ENCODE measurements around the gene ATP10B. TPM values are rescaled to one million over a fixed set of nuclear protein-coding genes. Genes with fewer than 3 reads are reported as not detected.
"Not testable (repeated sequence)": the region's sequence is repeated elsewhere in the genome, so short reads cannot be mapped to it uniquely, and the experiment has no call there.

The ATP10B gene
- total RNA-seq, result 1 to 10 TPM in 3 of 4 donors, under 1 TPM in 1; 0.12 to 1.4 (median 1.2) TPM

- TF ChIP-seq POLR2A (IDR thresholded peaks at IDR 0.05) (no peak), POLR2AphosphoS5 (IDR thresholded peaks at IDR 0.05) (no peak), CTCF (IDR thresholded peaks at IDR 0.05) (no peak), EP300 (IDR thresholded peaks at IDR 0.05) (no peak)
- H3K4me3 ChIP-seq, result no peak within 1 kb of the TSS
- H3K9me3 ChIP-seq, result no peaks in the 10 kb centered on the region
- H3K36me3 ChIP-seq, result no peaks in the 10 kb centered on the region
- no peak for ATAC-seq
- H3K4me1 ChIP-seq, result no peaks in the 10 kb centered on the region
- no peak within 1 kb of the TSS for H3K27ac ChIP-seq
- 74 to 78% methylated on average over 4 of the region's 4 CpGs for whole genome bisulfite sequencing, 2 donors (ENCODE audit: low coverage in 1 of 2)
- no peaks in the 10 kb centered on the region for H3K27me3 ChIP-seq
These were observed at the start of gene ATP10B for GRCh38 chr5:160852049-160852448. Gene ATP10B, minus strand, starts transcription at chr5:160852211. Its CDS starts 164,137 bp downstream, at chr5:160688074.

GRCh38 chr5:160901656-160902055, 49.6 kb upstream of the ATP10B start:
- no peak overlapping the region for H3K27ac ChIP-seq
- WGBS, 2 donors (ENCODE audit: low coverage in 1 of 2), result 73 to 75% methylated on average over 1 of the region's 1 CpG
- ATAC-seq, result no peak
- H3K4me1 ChIP-seq, result no peaks in the 10 kb centered on the region
- H3K36me3 ChIP-seq, result no peaks in the 10 kb centered on the region
- no peaks in the 10 kb centered on the region for H3K27me3 ChIP-seq
- TF ChIP-seq POLR2AphosphoS5 (IDR thresholded peaks at IDR 0.05) (no peak), POLR2A (IDR thresholded peaks at IDR 0.05) (no peak)
- no peak overlapping the region for H3K4me3 ChIP-seq
- H3K9me3 ChIP-seq, result no peaks in the 10 kb centered on the region

- H3K9me3 ChIP-seq, result peaks cover 0 to 1% (median 0%) of the 10 kb centered on the region in 3 donors
- ATAC-seq, result no peak
- H3K4me3 ChIP-seq, result no peak overlapping the region
- H3K36me3 ChIP-seq, result no peaks in the 10 kb centered on the region
- no peak overlapping the region for H3K27ac ChIP-seq
- no peaks in the 10 kb centered on the region for H3K27me3 ChIP-seq
- 59% methylated on average over 4 of the region's 4 CpGs; no CpG with 5 or more reads in 1 of the 2 donors for WGBS, 2 donors (ENCODE audit: low coverage in 1 of 2)
- no peaks in the 10 kb centered on the region for H3K4me1 ChIP-seq
- TF ChIP-seq POLR2AphosphoS5 (IDR thresholded peaks at IDR 0.05), result no peak
- TF ChIP-seq EP300 (IDR thresholded peaks at IDR 0.05), result no peak
- no peak for TF ChIP-seq POLR2A (IDR thresholded peaks at IDR 0.05)
- no peak for TF ChIP-seq CTCF (IDR thresholded peaks at IDR 0.05)
These were observed 47.7 kb upstream of the ATP10B start for GRCh38 chr5:160899735-160900134.

- WGBS, 2 donors (ENCODE audit: low coverage in 1 of 2), result 80 to 83% methylated on average over 1 of the region's 6 CpGs
- peaks cover 0 to 13% (median 0%) of the 10 kb centered on the region in 3 donors for H3K9me3 ChIP-seq
- H3K4me1 ChIP-seq, result not testable (repeated sequence)
These were observed 41.4 kb upstream of the ATP10B start for GRCh38 chr5:160893180-160893964.

GRCh38 chr5:160887780-160888179, 35.8 kb upstream of the ATP10B start:
- H3K4me3 ChIP-seq, result no peak overlapping the region
- no peaks in the 10 kb centered on the region for H3K9me3 ChIP-seq
- no peaks in the 10 kb centered on the region for H3K27me3 ChIP-seq
- H3K4me1 ChIP-seq, result no peaks in the 10 kb centered on the region
- no peak for ATAC-seq
- TF ChIP-seq POLR2A (IDR thresholded peaks at IDR 0.05) (no peak), POLR2AphosphoS5 (IDR thresholded peaks at IDR 0.05) (no peak)
- no peaks in the 10 kb centered on the region for H3K36me3 ChIP-seq
- 66 to 90% methylated on average over 2 to 3 of the region's 3 CpGs for WGBS, 2 donors (ENCODE audit: low coverage in 1 of 2)
- H3K27ac ChIP-seq, result no peak overlapping the region

More at GRCh38 chr5:160893180-160893964, 41.4 kb upstream of the ATP10B start:
- H3K27me3 ChIP-seq, H3K36me3 ChIP-seq, H3K4me3 ChIP-seq, H3K27ac ChIP-seq, ATAC-seq: not testable (repeated sequence)

GRCh38 chr5:160873560-160874200, 21.7 kb upstream of the ATP10B start:
- H3K36me3 ChIP-seq, H3K4me1 ChIP-seq, H3K4me3 ChIP-seq, ATAC-seq, H3K27me3 ChIP-seq, H3K9me3 ChIP-seq, H3K27ac ChIP-seq: not testable (repeated sequence)
- WGBS, 2 donors (ENCODE audit: low coverage in 1 of 2), result 25 to 45% methylated on average over 3 to 8 of the region's 21 CpGs
